ENCODE results near the gene SUSD3.

DNA sequence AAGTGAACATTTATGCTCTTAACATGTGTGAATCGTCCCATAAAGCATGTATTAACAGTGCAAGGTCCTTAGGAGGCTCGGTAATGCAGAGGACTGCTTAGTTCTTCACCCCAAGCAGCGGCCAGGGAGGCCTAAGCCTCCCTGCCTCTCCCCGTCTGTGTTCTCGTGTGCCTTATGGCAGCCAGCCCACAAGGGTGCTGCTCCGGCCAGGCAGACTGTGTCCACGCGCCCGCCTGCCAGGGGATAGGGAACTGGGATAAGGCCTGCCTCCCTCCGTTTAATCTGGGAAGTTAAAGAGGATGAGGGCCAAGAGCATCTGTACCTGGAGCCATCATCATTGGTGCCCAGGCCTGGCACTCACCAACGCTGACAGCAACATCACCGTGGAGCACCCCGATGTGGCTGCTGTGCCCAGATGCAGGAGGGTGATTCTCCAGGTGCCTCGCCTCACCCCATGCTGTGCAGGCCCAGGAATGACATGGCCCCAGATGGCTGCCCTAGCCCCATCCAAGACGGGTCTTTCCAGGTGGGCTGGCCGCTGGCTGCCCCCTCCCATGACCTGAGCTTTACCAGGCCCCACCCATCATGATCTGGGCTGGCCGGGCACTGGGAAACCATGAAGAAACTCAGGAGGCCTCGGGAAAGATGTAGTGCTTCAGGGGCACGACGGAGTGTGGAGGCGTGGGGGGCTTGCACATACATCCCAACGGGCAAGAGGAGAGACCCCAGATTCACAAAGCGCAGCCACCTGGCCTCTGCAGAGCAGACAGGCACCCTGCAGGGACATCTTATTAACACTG is 35.6 kb upstream of the SUSD3 start:
- TF ChIP-seq, protein P1, sequence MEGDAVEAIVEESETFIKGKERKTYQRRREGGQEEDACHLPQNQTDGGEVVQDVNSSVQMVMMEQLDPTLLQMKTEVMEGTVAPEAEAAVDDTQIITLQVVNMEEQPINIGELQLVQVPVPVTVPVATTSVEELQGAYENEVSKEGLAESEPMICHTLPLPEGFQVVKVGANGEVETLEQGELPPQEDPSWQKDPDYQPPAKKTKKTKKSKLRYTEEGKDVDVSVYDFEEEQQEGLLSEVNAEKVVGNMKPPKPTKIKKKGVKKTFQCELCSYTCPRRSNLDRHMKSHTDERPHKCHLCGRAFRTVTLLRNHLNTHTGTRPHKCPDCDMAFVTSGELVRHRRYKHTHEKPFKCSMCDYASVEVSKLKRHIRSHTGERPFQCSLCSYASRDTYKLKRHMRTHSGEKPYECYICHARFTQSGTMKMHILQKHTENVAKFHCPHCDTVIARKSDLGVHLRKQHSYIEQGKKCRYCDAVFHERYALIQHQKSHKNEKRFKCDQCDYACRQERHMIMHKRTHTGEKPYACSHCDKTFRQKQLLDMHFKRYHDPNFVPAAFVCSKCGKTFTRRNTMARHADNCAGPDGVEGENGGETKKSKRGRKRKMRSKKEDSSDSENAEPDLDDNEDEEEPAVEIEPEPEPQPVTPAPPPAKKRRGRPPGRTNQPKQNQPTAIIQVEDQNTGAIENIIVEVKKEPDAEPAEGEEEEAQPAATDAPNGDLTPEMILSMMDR (IDR thresholded peaks at IDR 0.05; ENCODE audit: extremely low read depth in 1 of 2, insufficient read depth in 1 of 2, low read depth in 1 of 2, low read length in 2 of 2): no peak
- no peak for TF ChIP-seq MAX (IDR thresholded peaks at IDR 0.05; ENCODE audit: insufficient read depth, insufficient read length)
- no peak for TF ChIP-seq POLR2A (IDR thresholded peaks at IDR 0.05; ENCODE audit: low read depth, low read length)
- TF ChIP-seq EZH2 (IDR thresholded peaks at IDR 0.05; ENCODE audit: borderline replicate concordance, low read depth, low read length, severe bottlenecking): no peak
- no peak for TF ChIP-seq POLR2AphosphoS5 (IDR thresholded peaks at IDR 0.05; ENCODE audit: insufficient read depth, low read depth, low read length)
- no peak for TF ChIP-seq JUN (IDR thresholded peaks at IDR 0.05; ENCODE audit: borderline replicate concordance, insufficient read depth, insufficient read length, low read depth)
- no peak for TF ChIP-seq FOS (IDR thresholded peaks at IDR 0.05; ENCODE audit: borderline replicate concordance, insufficient read depth, low read length)
- no peak for TF ChIP-seq GATA2 (IDR thresholded peaks at IDR 0.05; ENCODE audit: insufficient read depth, insufficient read length, low read depth, low read length)
- no peak for TF ChIP-seq MYC (IDR thresholded peaks at IDR 0.05; ENCODE audit: low read depth, low read length)

All from endothelial cell of umbilical vein (primary cell).